Stimulated activated CD8-positive, alpha-beta memory T cell treated with anti-CD3 and anti-CD28 coated beads, Interleukin-7, amount 100 ng/mL, for 24 hours (primary cell): ENCODE data around the gene UVRAG.
"Not testable (repeated sequence)": the region's sequence is repeated elsewhere in the genome, so short reads cannot be mapped to it uniquely, and the experiment has no call there.

Experiments used
- DNase-seq: peaks from one replicate; pipeline ENCODE4 v3.0.0-alpha.2; 2020; ENCODE audit warnings: low read depth

The UVRAG gene

DNA sequence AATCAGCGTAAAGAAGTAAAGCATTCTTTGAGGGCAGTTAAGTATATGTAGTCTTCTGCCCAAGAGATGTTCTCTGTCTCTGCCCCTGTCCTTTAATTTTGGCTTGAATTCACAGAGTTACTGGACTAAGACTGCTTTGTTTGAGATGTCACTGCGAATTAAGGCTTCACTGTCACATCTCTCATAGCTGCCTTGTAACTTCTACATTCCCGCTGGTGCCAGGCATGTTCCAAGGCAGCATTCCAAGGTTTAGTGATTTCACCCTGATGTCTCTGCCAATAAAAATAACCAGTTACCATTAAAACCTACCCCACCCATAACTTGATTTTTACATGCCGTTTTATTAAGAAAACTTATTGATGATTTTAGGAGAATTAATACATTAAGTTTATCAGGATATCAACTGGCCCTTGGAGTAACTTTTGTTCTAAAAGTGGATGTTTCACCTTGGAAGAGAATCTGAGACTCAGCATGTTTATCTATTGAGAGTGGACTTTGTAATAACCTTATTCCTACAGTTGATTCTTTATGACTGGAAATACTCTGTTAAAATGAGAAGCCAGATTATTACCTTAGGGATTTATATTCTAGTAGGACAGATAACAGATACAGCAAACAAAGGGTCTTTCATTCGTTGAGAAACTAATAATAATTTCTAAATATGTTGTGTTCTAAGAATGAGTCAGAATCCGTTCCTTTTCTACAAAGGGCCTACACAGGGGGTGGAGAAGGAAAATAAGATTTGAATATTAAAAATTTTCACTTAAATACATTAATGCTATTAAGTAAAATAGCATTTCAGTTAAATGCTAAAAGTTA is 110.2 kb downstream of the UVRAG start:
- DNase-seq, result no peak

DNA sequence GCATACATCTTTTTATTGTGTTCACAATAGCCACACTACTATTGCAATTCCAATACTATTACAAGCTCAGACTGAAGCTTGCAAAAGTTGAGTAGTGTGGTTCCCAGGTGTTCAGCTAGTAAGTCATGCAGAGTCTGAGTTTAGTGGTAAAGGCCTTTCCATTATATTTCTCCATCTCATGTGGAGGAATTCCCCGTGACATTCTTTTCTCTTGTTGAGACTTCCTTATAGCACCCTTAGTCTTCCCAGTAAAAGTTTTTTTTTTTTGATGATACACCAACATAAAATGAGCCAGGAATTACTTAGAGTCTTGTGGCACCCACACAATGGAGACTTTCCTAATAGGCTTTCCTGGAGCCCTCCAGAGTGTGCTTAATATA is 110.8 kb downstream of the UVRAG start:
- DNase-seq, result no peak

DNA sequence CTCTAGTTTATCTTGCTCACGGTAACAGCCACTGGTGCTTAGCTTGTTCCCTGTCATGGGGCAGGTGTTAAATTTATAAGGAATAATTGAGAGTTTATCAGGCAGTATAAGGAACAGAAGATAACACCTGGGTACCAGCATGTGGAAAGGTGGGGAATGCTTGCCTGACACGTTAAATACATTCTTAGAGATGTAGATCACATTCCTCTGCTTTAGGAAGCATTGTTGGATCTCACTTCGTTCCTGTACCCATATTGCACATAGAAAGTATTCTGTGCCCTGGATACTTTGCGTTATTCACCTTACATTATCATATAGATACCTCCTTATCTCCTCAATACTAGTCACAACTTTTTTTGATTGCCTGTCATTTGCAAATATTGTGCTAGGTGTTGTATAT is 114.7 kb downstream of the UVRAG start:
- DNase-seq, result no peak

DNA sequence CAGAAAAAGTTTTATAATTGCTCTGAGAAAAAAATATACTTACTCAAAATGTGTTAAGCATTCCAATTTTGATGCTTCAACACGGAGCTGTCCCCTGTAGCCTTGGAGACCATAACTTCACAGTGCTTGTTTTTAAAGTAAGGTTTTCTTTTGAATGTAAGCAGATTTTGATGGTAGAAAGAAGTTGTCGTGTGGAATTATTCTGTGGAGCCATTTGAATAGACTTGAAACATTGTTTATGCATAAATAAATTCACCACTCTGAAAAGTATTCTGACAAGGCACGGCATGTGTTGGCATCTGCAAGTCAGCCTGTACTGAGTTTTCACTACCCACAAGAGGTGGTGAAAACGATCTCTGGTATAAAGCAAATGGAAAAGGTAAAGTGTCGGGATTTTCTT is 115.5 kb downstream of the UVRAG start:
- no peak for DNase-seq

DNA sequence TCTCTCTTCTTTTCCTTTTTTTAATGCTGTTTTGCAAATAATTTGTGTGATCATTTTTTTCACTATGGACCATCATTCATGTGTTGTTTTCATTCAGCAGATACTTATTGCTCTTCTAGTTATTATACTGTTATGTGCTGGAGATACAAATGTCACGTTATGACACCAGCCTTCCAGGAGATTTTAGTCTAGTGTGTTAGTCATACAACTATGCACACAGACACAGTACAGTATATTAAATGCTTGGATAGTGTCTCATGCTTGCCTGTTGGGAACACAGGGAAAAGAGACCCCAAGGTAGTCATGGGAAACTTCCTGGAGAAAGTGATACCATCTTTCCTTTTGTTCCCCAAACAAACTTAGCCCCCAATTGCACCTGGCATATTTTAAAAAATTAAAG is 116.1 kb downstream of the UVRAG start:
- no peak for DNase-seq

DNA sequence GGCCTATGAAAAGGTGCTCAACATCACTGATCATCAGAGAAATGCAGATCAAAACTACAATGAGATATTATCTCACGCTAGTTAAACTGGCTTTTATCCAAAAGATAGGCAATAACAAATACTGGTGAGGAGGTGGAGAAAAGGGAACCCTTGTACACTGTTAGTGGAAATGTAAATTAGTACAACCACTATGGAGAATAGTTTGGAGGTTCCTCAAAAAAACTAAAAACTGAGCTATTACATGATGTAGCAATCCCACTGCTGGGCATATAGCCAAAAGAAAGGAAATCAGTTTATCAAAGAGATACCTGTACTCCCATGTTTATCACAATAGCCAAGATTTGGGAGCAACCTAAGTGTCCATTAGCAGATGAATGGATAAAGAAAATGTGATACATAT is 118.7 kb downstream of the UVRAG start:
- DNase-seq, result not testable (repeated sequence)

DNA sequence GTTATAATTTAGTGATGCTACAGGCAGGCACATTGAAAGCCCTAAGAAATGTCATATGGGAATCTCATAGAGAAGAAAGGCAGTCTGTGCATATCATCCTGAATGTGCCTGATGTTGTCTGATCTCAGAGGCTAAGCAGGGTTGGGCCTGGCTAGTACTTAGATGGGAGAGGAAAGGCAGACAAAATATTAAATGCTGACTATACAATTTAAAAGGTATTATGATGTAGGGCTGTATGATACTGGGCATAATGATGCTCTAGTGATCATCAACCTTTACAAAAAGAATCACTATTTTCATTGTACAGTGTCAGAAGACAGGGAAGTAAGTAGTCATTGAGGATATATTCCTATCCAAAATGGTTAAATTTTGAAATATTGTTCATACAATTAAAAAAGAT is 119.8 kb downstream of the UVRAG start:
- DNase-seq, result no peak

DNA sequence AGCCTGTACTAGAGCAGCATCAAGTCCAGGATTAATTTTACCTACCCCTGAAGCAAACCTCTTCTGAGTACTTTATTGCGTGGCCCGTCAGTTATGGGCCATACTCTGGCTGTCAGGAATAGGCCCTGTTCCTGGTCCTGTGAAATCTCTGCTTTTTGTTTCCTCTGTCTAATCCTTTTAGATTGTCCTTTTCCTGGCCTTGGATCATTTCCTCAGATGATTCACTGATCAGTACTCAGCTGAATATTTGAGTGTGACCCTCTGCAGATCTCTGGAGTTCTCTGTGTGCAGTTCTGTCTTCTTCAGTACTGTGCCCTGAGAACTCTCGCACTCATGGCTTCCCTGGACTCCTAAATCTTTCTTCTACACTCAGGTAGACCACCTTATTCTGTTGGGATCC is 123.5 kb downstream of the UVRAG start:
- DNase-seq, result no peak

DNA sequence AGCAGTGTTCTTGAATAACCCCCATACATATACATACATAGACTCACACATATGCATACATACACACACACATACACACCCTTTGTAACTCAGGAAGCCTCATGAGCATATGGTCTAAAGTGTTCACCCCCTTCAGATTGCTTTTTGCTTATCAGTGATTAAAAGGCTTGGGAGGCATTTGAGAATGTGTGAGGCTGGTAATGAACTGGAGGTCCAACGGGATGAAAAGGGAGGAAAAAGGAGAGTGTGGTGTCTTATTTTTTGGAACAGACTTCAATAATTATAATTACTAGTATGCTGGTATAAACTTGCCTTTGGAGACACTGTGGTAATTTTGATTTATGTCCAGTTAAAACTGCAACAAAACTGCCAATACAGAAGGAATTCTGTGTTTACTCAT is 124.5 kb downstream of the UVRAG start:
- DNase-seq, result no peak

DNA sequence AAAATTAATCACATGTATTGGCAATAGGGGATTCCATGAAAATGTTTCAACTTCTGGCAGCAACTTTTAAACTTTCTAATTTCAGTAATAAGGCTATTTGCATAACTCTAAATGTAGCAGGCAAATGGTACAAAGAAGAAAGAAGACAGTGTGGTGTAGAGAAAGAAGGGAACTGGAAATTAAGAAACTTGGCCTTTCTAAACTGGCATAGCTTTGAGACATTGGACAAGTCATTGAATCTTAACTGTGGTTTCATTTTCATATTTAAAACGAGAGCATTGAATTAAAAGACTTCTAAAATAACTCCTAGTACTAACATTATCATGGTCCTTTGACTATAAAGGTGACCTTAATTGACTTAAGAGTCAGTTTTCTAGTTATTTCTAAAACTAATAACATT is 125.0 kb downstream of the UVRAG start:
- DNase-seq, result no peak

DNA sequence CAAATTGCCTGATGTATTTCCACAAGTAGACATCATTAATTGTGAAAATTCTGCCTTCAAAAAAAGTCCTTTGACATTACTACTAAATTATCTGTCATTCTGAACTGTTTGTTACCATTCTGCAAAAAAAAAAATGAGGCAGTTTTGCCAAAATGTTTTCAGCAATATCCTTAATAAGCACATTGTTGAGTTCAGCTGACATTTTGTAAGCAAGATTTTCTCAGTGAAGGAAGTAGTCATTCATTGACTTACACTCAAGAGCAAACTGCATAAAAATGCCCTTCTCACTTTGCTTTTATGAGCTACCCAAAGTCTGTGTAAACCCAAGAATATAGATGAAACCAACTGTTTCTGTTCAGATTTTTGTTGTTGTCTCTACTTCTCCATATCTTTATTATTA is 125.9 kb downstream of the UVRAG start:
- no peak for DNase-seq

DNA sequence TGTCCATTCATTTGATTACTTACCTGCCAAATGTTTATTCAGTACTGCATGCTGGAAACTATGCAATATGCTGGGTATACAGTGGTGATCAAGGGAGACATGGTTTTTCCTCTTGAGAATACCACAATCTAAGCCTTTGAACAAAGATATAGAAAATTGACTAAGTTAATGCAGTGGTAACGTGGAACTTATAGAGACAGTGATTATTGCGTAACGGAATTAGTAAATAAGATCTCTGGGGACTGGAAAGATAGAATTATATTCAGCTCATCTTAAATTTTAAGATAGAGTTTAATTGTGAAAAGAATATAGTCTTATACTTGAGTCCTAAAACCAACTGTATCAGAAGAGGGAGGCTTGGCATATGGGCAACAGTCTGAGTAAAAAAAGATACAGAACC is 129.5 kb downstream of the UVRAG start:
- no peak for DNase-seq

DNA sequence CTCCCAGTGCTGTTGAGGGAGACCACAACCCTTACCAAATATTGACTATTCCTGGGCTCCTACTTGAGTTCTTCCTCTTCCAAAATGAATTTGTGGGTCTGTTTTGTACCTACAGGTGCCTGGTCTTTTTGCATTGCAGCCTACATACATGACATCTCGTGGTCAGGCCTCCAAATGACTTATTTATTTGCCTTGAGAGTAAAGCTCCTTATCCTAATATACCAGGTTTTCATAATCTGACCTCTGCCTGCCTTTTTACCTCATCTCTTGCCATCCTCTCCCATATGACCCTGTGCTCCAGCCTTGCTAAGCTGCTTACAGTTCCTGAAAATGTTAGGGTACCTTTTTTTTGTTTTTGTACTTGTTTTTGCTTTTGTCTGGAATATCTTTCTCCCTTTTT is 130.4 kb downstream of the UVRAG start:
- DNase-seq, result no peak

DNA sequence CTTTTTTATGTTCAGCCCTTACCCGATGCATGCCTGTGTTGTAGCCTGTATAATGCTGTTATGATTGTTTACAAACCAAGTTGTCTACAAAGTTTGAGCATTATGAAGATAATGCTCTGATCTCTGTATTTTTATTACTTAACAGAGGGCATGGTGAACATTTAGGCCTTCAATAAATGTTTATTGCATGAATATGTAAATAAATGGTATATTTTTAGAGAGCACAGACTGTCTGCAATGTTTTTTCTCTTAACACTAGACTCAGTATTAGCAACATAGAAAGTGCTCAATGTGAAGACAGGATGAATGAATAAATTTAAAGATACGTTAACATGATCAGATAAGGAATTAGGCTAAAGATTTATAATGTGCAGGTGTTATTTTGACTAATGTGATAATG is 130.9 kb downstream of the UVRAG start:
- no peak for DNase-seq

DNA sequence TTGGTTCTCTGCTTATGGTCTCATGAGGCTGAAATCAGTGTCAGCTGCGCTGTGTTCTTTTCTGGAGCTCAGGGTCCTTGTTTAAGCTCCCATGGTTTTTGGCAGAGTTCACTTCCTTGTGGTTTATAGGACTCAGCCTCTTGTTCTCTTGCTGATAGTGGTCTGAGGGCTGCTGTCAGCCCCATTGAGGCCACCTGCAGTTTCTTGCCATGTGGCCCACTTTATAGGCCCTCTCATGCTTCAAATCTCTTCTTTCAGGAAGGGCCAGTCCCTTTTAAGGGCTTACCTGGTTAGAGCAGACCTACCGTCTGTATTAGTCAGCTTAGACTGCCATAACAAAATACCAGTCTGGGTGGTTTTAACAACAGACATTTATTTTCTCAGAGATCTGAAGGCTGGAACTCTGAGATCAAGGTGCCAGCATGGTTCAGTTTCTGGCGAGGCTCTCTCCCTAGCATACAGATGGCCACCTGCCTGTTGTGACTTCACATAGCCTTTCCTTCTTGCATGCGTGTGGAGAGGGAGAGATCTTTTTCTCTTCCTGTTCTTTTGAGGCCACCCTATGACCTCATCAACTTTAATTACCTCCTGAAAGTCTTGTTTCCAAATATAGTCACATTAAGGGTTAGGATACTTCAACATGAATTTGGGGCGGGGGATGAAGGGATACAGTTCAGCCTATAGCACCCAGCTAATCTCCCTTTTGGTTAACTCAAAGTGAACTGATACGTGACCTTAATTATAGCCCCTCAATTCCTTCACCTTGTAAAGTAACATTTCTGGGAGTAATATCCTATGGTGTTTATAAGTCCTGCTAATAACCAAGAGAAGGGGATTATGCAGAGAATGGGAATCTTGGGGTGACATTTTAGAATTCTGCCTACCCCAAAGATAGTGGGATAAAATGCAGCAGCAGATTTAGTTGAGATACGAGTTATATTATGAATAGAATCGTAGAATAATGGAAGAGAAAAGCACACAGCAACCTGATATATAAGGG is 131.8 kb downstream of the UVRAG start:
- DNase-seq, result no peak

DNA sequence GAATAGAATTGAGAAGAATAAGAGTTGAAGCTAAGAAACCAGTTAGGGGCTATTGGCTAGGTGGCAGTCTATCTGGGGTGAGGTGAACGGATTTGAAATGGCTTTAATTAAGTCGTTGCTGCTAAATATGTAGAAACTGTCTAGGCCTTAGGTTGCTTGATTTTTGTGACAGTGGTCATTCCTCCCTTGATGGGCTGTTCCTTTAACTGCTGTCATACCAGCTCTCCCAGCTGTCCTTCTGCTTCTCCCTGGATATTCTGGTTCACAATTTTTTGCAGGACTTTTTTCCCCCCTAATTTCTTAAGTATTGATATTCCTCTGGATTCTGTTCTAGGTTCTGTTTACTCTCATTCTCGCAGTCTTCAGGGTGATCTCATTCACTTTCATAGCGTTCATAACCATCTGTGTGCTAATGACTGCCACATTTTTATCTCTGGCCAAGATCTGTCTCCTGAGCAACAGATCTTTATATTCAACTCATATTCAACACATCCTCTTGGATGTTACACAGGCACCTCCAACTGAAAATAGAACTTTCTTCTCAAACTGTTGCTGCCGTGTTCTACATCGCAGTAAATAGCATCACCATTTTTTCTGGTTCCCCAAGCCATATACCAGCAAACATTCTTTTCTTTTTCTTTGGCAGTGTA is 134.1 kb downstream of the UVRAG start:
- no peak for DNase-seq

DNA sequence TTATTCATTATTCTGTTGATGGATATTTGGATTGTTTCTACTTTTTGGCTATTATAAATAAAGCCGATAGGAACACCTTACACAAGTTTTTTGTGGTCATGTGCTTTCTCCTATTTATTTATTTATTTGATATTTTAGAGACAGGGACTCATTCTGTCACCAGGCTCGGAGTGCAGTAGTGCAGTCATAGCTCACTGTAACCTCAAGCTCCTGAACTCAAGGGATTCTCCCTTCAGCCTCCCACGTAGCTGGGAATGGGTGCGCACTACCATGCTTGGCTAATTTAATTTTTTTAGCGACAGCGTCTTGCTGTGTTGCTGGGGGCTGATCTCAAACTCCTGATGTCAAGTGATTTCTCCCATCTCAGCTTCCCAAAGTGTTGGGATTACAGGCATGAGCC is 135.1 kb downstream of the UVRAG start:
- no peak for DNase-seq

DNA sequence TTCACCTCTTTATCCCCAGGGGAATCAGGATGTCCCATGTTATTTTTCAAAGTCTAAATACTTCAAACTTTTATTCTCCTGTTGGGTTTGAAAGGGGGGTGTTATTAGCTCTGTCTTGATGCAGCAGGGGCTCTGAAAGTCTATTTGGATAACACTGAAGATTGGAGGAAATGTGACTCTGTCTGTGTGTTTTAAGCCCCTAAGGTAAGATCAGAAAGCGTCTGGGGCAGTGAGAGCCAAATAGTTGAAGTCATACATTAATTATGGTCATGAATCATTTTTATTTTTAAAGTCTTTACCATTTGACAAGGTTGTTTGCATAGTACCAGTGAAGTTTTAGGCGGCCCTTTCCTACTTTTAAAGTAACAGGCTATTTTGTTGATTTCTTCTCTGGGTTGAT is 139.0 kb downstream of the UVRAG start:
- DNase-seq, result no peak

DNA sequence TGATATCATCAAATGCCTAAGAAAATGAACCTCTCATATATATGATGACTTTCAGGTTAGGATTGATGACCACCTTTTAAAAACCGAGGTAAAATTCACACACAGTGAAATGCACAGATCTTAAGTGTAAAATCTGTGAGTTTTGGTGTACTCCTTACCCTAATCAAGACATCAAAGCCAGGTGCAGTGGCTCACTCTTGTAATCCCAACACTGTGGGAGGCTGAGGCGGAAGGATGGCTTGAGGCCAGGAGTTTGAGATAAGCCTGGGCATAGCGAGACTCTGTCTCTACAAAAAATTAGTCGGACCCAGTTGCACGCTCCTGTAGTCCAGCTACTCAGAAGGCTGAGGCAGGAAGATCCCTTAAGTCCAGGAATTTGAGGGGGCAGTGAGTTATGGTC is 140.4 kb downstream of the UVRAG start:
- no peak for DNase-seq

DNA sequence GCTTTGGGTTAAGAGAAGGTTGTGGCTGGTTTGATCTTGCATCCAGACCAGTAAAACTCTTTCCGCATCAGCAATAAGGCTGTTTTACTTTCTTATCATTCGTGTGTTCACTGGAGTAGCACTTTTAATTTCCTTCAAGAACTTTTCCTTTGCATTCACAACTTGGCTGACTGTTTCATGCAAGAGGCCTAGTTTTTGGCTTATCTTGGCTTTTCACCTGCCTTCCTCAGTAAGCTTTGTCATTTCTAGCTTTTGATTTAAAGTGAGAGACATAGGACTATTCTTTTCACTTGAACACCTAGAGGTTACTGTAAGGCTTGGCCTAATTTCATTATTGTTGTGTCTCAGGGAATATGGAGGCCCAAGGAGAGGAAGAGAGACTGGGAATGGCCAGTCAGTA is 144.5 kb downstream of the UVRAG start:
- DNase-seq, result no peak

DNA sequence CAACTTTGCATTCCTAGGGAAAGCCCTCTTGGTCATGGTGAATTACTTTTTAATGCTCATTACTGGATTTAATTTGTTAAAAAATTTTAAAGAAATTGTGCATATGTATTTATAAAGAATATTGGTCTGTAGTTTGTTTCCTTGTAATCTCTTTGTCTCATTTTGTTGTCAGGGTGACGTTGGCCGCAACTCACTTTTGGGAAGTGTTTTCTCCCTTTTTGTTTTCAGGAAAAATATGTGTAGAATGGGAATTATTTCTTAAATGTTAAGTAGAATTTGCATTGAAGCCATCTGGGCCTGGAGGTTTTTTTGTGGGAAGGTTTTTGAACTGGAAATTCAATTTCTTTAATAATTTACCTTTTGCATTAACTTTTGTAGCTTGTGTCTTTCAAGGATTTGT is 149.1 kb downstream of the UVRAG start:
- no peak for DNase-seq

DNA sequence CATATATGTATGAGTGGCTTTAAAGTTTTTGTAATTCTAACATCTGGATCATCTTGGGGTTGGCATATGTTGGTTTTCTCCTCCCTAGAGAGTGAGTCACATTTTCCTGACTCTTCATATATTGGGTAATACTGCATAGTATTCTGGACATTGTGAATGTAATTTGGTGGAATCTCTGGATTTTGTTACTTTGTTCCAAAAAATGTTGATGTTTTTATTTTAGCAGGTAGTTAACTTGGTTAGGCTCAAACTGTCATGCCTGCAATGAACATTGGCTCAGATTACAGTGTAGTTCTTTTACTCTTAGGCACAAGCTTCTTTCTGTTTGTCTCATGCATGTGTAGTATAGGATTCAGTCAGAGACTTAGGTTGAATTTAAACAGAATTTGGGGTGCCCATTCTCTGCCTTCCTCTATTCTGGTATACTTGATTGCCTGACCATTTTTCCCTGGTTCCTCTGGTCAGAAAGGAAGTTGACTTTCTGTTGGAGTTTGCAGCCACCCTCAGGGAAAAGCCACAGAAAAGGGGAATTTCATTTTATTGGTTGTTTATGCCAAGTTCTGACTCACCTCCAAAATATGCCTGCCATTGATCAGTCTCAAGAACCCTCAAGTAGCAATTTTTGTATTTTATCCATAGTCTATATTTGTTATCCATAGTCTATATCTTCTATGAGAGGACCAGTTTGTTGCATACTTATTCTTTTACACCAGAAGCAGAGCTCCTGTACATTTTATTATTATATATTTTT is 151.7 kb downstream of the UVRAG start:
- DNase-seq, result no peak
